Globus pallidus (tissue), 1 donor: ENCODE results near the gene ADGRA1.
"Not testable (repeated sequence)": the region's sequence is repeated elsewhere in the genome, so short reads cannot be mapped to it uniquely, and the experiment has no call there.

Experiments
- DNase-seq: peaks from one replicate; pipeline ENCODE4 v3.0.0-alpha.2; 2015; ENCODE audit warnings: low spot score

The ADGRA1 gene

GRCh38 chr10:133128126-133129070 lies 40.7 kb downstream of the ADGRA1 start:
- no peak for DNase-seq

DNA sequence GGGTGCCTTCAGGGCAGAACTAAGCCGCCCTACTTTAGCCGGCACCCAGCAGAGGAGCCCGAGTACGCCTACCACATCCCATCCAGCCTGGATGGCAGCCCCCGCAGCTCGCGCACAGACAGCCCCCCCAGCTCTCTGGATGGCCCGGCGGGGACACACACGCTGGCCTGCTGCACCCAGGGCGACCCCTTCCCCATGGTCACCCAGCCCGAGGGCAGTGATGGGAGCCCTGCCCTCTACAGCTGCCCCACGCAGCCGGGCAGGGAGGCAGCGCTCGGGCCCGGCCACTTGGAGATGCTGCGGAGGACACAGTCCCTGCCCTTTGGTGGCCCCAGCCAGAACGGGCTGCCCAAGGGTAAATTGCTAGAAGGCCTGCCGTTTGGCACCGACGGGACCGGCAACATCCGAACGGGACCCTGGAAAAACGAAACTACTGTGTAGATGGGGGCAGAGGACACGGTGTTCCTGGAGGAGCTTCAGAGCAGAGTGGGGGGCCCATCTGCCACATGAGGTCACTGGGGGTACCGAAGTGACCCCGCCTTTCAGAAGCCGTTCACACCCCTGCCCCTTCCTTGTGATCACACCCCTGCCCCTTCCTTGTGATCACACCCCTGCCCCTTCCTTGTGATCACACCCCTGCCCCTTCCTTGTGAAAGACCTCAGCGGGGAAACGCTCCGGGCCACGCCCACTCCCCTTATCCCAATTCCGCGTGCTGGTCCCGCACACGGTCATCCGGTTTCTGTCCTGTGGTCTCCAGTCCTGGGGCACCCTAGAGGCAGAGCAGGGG lies 41.5 kb downstream of the ADGRA1 start:
- no peak for DNase-seq

DNA sequence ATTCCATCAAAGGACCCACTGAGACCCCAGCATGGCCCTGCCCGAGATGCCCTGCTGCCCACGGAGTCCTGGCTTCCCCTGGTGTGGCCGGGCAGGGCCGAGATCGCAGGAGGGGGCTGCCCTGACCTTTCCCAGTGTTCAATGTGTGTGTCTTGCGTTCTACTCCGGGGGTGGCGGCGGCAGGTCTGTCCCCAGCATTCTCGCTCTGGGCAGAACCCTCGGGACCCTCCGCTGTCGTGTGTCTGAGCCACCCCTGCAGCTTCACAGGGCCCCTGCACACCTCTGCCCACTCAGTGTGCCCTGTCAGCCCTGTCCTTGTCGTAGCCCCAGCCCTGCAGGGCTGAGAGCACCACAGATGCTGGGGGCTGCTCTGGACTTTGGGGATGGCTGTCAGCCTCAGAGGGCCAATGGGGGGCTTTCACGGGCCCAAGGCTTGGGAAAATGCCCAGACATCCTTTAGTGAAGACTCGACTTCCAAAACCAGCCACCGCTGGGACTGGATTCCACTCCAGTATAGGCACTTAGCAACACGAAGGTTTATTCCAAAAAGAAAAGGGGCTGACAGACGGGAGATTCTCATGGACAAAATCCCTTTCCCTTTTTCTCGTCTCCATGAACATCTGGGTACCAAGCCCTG lies 42.3 kb downstream of the ADGRA1 start:
- no peak for DNase-seq

GRCh38 chr10:133130602-133131001 lies 42.9 kb downstream of the ADGRA1 start:
- no peak for DNase-seq

DNA sequence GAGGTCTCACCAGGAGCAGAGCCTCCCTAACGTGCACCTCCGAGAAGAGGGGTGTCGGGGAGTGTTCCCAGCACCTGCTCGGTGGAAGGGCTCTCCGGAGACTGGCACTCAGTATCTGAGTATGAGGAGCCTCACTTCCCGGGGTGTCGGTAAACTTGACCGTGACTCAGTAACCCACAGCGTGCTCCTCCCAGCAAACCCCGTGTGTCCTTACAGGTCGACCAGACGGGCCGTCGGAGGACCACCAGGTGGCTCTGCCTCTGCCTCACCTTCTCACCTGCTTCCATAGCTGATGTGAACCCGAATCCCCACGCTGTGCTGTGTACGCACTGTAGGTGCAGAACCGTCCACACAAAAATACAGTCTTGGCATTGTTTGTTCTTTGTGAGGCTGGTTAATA lies 43.3 kb downstream of the ADGRA1 start:
- no peak for DNase-seq

GRCh38 chr10:133131734-133132472 lies 44.2 kb downstream of the ADGRA1 start:
- no peak for DNase-seq

- no peak for DNase-seq
Measured at GRCh38 chr10:133132473-133133291, 45.0 kb downstream of the ADGRA1 start.

DNA sequence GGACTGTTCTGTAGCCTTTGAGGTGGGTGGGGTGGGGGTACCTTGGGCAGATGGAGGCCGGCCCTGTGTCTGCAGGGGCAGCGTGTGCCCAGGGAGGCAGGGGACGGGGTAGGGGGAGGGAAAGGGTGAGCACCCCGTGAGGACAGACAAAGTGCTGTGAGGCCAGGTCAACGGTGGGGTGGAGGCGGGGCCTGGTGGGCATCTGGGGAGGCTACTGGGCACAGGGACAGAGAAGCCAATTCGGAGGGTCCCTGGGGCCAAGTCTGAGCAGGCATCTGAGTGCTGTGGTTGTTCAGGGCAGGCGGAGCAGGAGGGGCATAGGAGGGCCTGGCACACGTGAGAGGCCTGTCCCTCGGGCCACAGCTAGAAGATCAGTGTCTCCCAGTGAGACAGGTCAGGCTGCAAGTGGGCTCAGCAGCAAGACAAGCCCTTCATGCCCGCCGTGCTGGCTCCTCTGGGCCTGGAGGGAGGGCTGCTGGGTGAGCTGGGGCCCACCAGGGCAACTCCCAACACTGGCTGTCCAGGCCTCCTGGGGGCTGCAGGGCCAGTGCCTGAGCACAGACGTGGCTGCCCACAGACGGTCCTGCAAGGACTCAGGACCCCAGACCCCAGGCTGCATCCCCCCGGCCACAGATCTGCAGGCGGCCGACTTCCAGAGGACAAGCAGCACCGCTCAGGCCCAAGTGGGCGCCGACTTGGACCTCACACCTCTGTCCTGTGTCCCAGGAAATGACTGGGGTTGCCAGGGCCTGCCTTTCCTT lies 45.9 kb downstream of the ADGRA1 start:
- no peak for DNase-seq

DNA sequence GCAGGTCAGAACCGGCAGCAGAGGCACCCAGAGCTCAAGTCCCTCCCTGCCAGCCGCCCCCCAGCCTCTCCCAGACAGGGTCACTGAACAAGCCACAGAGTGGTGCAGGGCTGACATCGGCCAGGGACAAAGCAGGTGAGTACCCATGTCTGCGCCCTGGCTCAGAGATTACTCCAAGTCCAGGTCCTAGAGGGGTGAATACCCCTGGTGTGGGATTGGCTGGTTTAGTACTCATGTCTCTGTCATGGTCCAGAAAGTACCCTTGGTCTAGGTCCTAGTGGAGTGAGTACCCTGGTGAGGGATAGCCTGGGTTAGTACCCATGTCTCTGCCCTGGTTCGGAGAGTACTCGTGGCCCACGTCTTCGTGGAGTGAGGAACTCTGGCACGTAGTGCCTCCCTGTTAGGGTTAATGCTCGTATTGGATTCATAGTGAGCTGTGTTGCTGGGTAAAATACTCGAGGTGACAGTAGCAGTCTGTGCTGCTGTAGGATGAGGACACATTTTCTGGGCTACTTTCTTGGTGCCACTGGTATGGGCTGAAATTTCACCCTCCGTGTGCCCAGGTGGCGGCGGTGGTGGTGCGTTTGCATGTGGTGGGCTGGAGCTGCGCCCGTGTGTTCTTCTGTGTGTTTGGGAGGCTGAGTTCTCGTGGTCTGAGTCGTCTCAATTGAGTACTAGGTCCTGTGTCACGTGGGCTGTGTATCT lies 46.8 kb downstream of the ADGRA1 start:
- DNase-seq = no peak

DNA sequence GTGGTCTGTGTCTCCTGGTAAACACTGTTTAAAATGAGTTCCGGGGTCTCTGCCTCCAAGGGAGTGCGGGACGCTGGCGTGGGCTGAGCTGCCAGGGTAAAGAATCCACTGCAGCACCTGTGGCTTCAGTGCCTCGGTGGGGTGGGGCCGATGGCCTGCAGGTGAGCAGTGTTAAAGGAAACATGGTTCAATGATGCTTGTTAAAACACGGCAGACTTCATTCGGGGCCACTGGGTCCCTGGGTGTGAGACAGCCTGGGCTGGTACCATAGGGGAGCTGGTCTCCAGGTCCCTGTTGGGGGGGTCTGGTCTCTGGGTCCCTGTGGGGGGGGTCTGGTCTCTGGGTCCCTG lies 47.4 kb downstream of the ADGRA1 start:
- no peak for DNase-seq

DNA sequence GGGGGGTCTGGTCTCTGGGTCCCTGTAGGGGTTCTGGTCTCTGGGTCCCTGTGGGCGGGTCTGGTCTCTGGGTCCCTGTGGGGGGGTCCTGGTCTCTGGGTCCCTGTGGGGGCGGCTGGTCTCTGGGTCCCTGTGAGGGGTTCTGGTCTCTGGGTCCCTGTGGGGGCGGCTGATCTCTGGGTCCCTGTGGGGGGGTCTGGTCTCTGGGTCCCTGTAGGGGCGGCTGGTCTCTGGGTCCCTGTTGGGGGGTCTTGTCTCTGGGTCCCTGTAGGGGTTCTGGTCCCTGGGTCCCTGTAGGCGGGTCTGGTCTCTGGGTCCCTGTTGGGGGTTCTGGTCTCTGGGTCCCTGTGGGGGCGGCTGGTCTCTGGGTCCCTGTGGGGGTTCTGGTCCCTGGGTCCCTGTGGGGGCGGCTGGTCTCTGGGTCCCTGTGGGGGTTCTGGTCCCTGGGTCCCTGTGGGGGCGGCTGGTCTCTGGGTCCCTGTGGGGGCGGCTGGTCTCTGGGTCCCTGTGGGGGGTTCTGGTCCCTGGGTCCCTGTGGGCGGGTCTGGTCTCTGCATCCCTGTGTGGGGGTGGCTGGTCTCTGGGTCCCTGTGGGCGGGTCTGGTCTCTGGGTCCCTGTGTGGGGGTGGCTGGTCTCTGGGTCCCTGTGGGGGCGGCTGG lies 49.9 kb downstream of the ADGRA1 start:
- DNase-seq = not testable (repeated sequence)

DNA sequence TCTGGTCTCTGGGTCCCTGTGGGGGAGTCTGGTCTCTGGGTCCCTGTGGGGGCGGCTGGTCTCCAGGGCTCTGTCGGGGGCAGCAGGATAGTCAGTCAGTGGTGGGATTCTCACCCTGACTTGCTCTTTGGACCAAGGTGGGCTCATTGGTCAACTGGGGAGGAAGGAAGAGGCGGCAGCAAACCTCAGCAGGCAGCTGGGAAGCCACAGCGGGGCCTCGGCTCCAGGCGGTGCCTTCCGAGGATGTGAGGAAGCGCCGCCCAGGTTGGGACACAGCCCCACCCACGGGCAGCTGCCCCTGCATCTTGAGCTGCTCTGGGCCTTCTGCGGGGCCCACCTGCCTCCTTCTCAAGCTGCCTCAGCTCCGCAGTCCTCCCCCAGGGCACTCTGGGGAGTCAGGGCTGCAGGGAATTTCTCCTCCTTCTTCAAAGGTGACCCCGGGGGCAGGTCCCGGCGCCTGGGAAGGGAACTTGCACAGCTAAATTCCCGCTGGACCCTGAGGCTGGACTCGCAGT lies 51.9 kb downstream of the ADGRA1 start:
- DNase-seq = no peak

DNA sequence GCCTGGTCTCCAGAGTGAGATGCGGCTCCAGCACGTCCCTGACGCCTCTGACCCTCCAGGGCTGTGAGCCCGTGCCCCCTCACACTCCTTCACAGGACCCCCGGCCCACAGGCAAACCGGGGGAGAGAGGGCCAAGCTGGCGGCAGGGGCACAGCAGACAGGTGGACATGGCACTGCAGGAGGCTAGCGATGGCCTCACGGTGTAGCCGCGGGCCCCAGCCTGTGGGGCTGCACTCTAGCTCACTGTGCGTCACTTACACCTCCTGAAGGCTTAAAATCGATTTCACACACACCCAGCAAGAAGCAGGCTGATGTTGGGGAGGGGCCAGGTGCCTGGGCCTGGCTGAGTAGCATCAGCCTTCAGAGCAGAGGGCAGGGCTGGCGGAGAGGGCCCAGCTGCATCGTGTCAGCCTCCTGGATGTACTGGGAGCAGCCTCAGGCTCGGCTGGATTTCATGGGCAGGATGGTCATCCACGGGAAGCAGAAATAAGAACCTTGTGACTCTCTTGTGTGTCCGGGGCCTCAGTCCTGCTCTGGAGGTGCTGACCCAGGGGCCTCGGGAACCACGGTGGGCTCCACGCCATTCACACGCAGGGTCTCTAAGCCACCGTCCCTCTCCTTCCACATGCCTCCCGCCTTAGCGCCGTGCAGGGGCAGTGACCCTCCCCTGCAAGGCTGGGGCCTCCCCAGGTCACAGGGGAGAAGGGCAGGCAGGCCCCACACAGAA lies 52.9 kb downstream of the ADGRA1 start:
- no peak for DNase-seq

DNA sequence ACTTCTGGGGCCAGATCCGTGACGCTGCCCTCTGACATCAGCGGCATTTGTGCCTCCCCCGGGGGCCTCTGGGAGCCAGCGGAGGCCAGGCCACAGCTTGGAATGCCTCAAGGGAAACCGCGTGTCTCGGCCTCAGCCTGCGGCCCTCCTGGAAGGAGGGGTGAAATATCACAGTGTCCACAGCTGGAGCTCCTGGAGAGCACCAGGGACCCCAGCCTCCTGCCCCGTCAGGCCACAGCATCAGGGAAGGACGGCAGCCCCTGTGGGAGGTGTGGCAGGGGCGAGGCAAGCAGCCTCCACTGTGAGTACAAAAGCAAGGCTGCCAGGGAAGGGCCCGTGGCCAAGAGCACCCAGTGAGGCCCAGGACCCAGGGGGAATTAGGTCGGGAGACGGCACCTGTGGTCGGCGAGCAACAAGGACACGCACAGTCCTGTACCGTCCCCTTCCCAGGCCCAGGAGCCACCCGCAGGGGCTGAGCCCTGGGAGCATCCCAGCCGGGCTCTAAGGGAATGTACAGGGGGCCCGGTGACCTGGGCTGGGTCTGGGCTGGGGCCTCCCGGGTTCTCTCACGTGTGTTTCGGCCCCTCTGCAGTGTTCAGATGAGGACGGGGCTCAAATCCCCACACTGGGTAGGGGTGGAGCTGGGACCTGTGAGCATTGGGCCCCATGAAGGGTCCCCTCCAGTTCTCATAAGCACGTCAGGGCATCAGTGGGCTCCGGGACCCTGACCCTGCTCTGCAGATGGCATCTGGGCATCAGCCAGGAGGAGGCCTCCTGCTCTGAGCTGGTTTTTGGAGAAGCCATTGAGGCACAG lies 53.6 kb downstream of the ADGRA1 start:
- DNase-seq = no peak

- DNase-seq = no peak
Measured at GRCh38 chr10:133141958-133142340, 54.2 kb downstream of the ADGRA1 start.

- DNase-seq = no peak
Measured at GRCh38 chr10:133142523-133143199, 54.9 kb downstream of the ADGRA1 start.

DNA sequence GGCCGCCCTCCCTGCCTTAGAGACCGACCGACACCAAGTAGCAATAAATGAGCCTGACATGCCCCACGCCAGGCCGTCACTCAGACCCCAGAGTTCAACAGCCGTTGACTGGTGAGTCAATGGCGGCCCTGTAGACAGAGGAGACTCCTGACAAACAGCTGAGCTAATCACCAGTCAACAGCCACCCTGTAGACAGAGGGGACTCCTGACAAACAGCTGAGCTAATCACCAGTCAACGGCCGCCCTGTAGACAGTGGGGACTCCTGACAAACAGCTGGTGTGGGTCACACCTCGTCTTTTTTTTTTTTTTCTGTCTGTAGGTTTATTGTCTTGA lies 55.4 kb downstream of the ADGRA1 start:
- no peak for DNase-seq
